HEK293T (cell line): ENCODE results near the gene BANK1.

Experiments used
- CTCF ChIA-PET: fragments of 350-600 bp; formaldehyde crosslinking; extraction: SDS; loops from one replicate; lab custom pipeline; 2021; ENCODE audit warnings: antibody characterized with exemption, inconsistent platforms; lab: Yijun Ruan, JAX
- POLR2A ChIA-PET: fragments of 350-600 bp; formaldehyde crosslinking; extraction: SDS; loops from one replicate; lab custom pipeline; 2020; ENCODE audit warnings: antibody characterized with exemption, inconsistent platforms; lab: Yijun Ruan, JAX
- DNase-seq: peaks from one replicate; pipeline ENCODE4 v3.0.0; 2012; ENCODE audit warnings: mixed read lengths; ENCODE audit errors: extremely low spot score
- ARNT ChIP-seq: fragments of 450-650 bp; IDR thresholded peaks from 2 replicates; pipeline ENCODE4 v1.6.1; 2017; ENCODE audit warnings: mild to moderate bottlenecking
- BHLHE40 ChIP-seq: fragments of 450-650 bp; IDR thresholded peaks from 2 replicates; pipeline ENCODE4 v1.6.1; 2016; ENCODE audit warnings: mild to moderate bottlenecking, moderate library complexity, borderline replicate concordance
- CTBP1 ChIP-seq: fragments of 450-650 bp; IDR thresholded peaks from 2 replicates; pipeline ENCODE4 v1.6.1; 2016; ENCODE audit warnings: borderline replicate concordance
- ELF4 ChIP-seq: fragments of 450-650 bp; IDR thresholded peaks from 2 replicates; pipeline ENCODE4 v1.6.1; 2017; ENCODE audit warnings: antibody characterized with exemption
- FOXA1 ChIP-seq: fragments of 450-650 bp; IDR thresholded peaks from 2 replicates; pipeline ENCODE4 v1.6.1; 2016; ENCODE audit warnings: mild to moderate bottlenecking
- FOXK2 ChIP-seq: fragments of 450-650 bp; IDR thresholded peaks from 2 replicates; pipeline ENCODE4 v1.6.1; 2016; ENCODE audit warnings: mild to moderate bottlenecking
- FOXM1 ChIP-seq: fragments of 450-650 bp; IDR thresholded peaks from 2 replicates; pipeline ENCODE4 v1.6.1; 2017; ENCODE audit warnings: mild to moderate bottlenecking, borderline replicate concordance
- HDGF ChIP-seq: fragments of 450-650 bp; IDR thresholded peaks from 2 replicates; pipeline ENCODE4 v1.6.1; 2017; ENCODE audit warnings: antibody characterized with exemption, borderline replicate concordance
- L3MBTL2 ChIP-seq: fragments of 450-650 bp; conservative IDR thresholded peaks from 2 replicates; pipeline ENCODE4 v1.6.1; 2016; ENCODE audit warnings: mild to moderate bottlenecking
- LEF1 ChIP-seq: fragments of 450-650 bp; IDR thresholded peaks from 2 replicates; pipeline ENCODE4 v1.6.1; 2017; ENCODE audit warnings: mild to moderate bottlenecking, borderline replicate concordance
- NFRKB ChIP-seq: fragments of 450-650 bp; IDR thresholded peaks from 2 replicates; pipeline ENCODE4 v1.6.1; 2016; ENCODE audit warnings: mild to moderate bottlenecking, moderate library complexity
- SP1 ChIP-seq: fragments of 450-650 bp; IDR thresholded peaks from 2 replicates; pipeline ENCODE4 v1.6.1; 2017
- SUZ12 ChIP-seq: fragments of 450-650 bp; IDR thresholded peaks from 2 replicates; pipeline ENCODE4 v1.6.1; 2016; ENCODE audit warnings: mild to moderate bottlenecking
- TARDBP ChIP-seq: fragments of 450-650 bp; IDR thresholded peaks from 2 replicates; pipeline ENCODE4 v1.6.1; 2016
- ZNF384 ChIP-seq: fragments of 450-650 bp; IDR thresholded peaks from 2 replicates; pipeline ENCODE4 v1.6.1; 2016
- TF ChIP-seq, protein P1 (sequence below): fragments of 450-650 bp; IDR thresholded peaks from 2 replicates; pipeline ENCODE4 v1.6.1; 2016

Gene BANK1

DNA sequence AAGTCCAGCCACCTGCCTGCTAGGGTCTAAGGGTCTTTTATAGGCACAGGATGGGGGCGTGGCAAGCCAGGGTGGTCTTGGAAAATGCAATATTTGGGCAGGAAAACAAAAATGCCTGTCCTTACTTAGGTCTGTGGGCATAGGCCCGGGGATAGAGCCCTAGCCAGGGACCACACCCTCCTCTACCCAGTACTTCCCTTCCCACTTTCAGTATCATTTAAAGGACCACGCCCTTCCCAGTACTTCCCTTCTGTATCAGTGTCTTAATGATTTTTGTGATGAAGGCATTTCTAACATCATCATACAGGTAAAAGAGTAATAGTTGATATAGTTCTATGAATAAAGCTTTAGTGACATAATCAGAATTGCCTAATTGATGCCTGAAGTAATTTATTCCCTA, 11.4 kb downstream of the BANK1 start:
- DNase-seq: no peak
- CTCF ChIA-PET: no interaction called here
- TF ChIP-seq ARNT (no peak), BHLHE40 (no peak), NFRKB (no peak), CTBP1 (no peak), LEF1 (no peak), HDGF (no peak), FOXM1 (no peak), SUZ12 (no peak)
- TF ChIP-seq, protein P1, sequence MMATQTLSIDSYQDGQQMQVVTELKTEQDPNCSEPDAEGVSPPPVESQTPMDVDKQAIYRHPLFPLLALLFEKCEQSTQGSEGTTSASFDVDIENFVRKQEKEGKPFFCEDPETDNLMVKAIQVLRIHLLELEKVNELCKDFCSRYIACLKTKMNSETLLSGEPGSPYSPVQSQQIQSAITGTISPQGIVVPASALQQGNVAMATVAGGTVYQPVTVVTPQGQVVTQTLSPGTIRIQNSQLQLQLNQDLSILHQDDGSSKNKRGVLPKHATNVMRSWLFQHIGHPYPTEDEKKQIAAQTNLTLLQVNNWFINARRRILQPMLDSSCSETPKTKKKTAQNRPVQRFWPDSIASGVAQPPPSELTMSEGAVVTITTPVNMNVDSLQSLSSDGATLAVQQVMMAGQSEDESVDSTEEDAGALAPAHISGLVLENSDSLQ: no peak
- POLR2A ChIA-PET: no interaction called here

DNA sequence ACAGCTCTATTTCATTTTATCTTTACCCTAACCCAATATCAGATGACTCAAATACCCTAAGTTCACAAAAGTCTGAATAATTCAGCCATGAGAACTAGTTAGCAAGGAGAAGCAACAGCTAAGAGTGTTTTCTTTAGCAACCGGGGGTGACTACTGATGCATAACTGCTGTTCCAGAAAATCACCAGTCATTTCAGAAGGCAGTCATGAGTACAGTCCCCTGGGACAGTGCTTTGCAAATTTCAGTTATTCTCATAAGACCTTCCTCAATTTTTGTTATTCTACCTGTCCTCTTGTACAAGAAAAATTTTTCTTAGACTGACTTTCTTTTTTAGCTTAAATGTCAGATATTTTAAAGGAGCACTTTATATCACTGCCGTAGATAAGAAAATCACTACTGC, 16.4 kb downstream of the BANK1 start:
- ChIA-PET POLR2A (no interaction called here), CTCF (interaction anchor here (0.7 kb wide), 1 partner anchor 198 kb away, joined by 3 read pairs; no protein-coding TSS in a partner anchor)
- DNase-seq: peak; percentile 8
- no peak for TF ChIP-seq HDGF
- no peak for TF ChIP-seq FOXM1
- no peak for TF ChIP-seq LEF1
- no peak for TF ChIP-seq SUZ12
- no peak for TF ChIP-seq ARNT
- TF ChIP-seq BHLHE40: no peak
- TF ChIP-seq L3MBTL2: no peak
- no peak for TF ChIP-seq FOXA1
- no peak for TF ChIP-seq NFRKB
- no peak for TF ChIP-seq CTBP1

DNA sequence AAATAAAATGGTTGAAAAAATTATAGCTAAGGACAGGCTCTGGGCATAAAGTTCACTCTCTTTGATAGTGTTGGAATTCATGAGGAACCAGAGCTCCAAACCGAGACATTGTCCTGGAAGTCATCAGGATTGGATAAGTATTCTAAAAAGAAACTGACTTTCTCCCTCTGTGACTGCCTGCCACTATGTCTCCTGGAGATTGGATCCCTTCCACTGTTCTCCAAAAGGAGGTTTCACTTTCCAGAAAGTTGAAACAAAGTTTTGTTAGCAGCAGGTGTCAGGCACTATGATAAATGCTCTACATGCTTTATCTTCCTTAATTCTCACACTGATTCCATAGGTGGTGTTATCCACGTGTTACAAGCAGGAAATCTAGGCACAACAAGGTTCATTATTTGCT, 16.8 kb downstream of the BANK1 start:
- CTCF ChIA-PET: interaction anchor here (0.7 kb wide), 1 partner anchor 197 kb away, joined by 3 read pairs; no protein-coding TSS in a partner anchor

DNA sequence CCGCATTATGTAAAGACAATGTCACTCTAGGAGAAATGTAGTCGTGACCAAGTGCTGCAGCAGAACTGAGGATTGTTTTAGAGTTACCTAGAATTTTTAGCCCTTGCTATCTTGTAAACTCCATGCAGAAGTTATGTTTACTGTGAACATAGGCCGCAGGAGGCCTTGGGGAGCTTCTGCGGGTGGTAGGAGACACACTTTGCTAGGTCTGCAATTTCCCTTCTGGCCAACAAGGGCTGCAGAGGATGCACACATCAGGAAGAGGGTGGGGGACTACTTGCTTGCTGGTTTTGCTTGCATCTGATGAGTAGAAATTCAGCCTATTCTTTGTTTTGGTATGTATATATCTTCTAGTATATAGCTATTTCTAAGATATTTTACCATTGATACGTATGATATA, 23.1 kb downstream of the BANK1 start:
- TF ChIP-seq, protein P1: no peak
- TF ChIP-seq L3MBTL2 (no peak), BHLHE40 (no peak), NFRKB (no peak), FOXA1 (no peak), CTBP1 (no peak), SP1 (no peak), ELF4 (no peak), FOXK2 (no peak), TARDBP (no peak), FOXM1 (no peak), SUZ12 (no peak), HDGF (no peak), ZNF384 (no peak)
- DNase-seq: no peak
- ChIA-PET CTCF (no interaction called here), POLR2A (no interaction called here)

More for the DNA sequence above, 16.8 kb downstream of the BANK1 start:
- no peak for DNase-seq
- no peak for TF ChIP-seq L3MBTL2
- TF ChIP-seq FOXK2: no peak
- no peak for TF ChIP-seq SP1
- no peak for TF ChIP-seq ELF4
- TF ChIP-seq FOXA1: no peak
- TF ChIP-seq, protein P1: no peak
- TF ChIP-seq BHLHE40: no peak
- no peak for TF ChIP-seq HDGF
- no peak for TF ChIP-seq CTBP1
- TF ChIP-seq SUZ12: no peak
- TF ChIP-seq ARNT: no peak
- TF ChIP-seq LEF1: no peak
- TF ChIP-seq FOXM1: no peak
- TF ChIP-seq TARDBP: no peak
- no peak for TF ChIP-seq NFRKB
- no peak for TF ChIP-seq ZNF384
- POLR2A ChIA-PET: no interaction called here

DNA sequence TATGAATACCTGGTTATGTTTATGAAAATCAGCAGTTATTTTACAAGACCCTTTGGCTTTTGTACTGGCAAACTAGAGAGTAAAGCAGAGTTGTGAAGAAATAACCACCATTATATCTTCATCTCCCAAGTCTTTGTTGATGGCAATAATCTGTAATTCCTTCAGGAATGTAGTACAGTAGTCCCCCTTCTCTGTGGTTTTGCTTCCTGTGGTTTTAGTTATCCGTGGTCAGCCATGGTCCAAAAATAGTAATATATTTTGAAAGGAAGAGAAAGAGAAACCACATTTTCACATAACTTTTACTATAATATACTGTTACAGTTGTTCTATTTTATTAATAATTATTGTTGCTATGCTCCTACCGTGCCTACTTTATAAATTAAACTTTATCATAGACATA, 27.8 kb downstream of the BANK1 start:
- CTCF ChIA-PET: interaction anchor here (0.7 kb wide), 1 partner anchor 22 kb away, joined by 3 read pairs; no protein-coding TSS in a partner anchor
- DNase-seq: no peak
- POLR2A ChIA-PET: no interaction called here
- TF ChIP-seq FOXK2 (no peak), NFRKB (no peak), HDGF (no peak), ARNT (no peak), FOXA1 (no peak), TARDBP (no peak), ZNF384 (no peak)

DNA sequence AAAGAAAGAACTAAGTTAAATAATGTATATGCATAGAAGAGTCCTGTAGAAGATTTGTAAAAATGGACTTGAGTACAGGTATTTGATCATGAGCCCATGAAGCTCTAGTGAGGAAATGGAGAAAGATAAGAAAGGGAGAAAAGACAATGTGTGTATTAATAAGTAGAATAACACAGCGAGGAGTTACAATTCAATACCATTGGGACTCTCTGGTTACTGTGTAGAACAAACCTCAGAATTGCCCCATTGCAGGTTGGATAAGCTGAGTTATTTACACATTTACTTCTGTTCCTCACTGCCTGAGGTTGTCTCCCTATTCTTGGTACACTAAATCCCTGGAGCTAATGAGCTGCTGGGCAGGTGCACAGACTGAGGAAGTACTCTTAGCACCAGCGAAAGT, 33.3 kb downstream of the BANK1 start:
- POLR2A ChIA-PET: no interaction called here
- DNase-seq: no peak
- TF ChIP-seq BHLHE40: no peak
- TF ChIP-seq TARDBP: no peak
- no peak for TF ChIP-seq ARNT
- no peak for TF ChIP-seq ELF4
- TF ChIP-seq FOXM1: no peak
- TF ChIP-seq ZNF384: no peak
- no peak for TF ChIP-seq L3MBTL2
- TF ChIP-seq FOXK2: no peak
- CTCF ChIA-PET: no interaction called here
